Activated T-helper 1 cell treated with anti-CD3 and anti-CD28 coated beads, Interleukin-12 subunit alpha, Interleukin-12 subunit beta, Interleukin-2, Interleukin-4 antibody, amounts not matched to agents 30 ng/mL and 10 ng/mL and 1 ng/mL, durations not matched to agents 14 hours and 24 hours and 36 hours (primary cell): ENCODE results near the gene PLXDC2. TPM values are rescaled to one million over a fixed set of nuclear protein-coding genes. Genes with fewer than 3 reads are reported as not detected.

Experiments used
- DNase-seq: peaks from one replicate; pipeline ENCODE4 v3.0.0; 2021; ENCODE audit warnings: low spot score
- H3K27ac Mint-ChIP-seq: one replicate; pipeline ENCODE4 v1.8.0; 2021; ENCODE audit warnings: mild to moderate bottlenecking, mixed read lengths
- H3K27me3 Mint-ChIP-seq: one replicate; pipeline ENCODE4 v1.8.0; 2022; ENCODE audit warnings: mild to moderate bottlenecking, moderate library complexity, mixed read lengths; ENCODE audit not compliant: insufficient read depth
- H3K36me3 Mint-ChIP-seq: one replicate; pipeline ENCODE4 v1.8.0; 2021; ENCODE audit warnings: low read depth, mixed read lengths
- H3K4me1 Mint-ChIP-seq: one replicate; pipeline ENCODE4 v1.8.0; 2021; ENCODE audit warnings: low read depth, mixed read lengths
- H3K4me3 Mint-ChIP-seq: one replicate; pipeline ENCODE4 v1.8.0; 2021; ENCODE audit warnings: mild to moderate bottlenecking, moderate library complexity, mixed read lengths
- H3K9me3 Mint-ChIP-seq: one replicate; pipeline ENCODE4 v1.8.0; 2021; ENCODE audit warnings: mixed read lengths
- intact Hi-C: fragments of 100-400 bp; cut with micrococcal nuclease; formaldehyde crosslinking; loops from one replicate; pipeline ENCODE4 v1.15.1; 2024
- total RNA-seq: library from RNA; stranded (reverse); gene quantifications from 2 replicates; pipeline ENCODE4 v1.2.3, GENCODE V29; 2022

Gene PLXDC2
- total RNA-seq, 1 donor from 2014 or later, result not detected

DNA sequence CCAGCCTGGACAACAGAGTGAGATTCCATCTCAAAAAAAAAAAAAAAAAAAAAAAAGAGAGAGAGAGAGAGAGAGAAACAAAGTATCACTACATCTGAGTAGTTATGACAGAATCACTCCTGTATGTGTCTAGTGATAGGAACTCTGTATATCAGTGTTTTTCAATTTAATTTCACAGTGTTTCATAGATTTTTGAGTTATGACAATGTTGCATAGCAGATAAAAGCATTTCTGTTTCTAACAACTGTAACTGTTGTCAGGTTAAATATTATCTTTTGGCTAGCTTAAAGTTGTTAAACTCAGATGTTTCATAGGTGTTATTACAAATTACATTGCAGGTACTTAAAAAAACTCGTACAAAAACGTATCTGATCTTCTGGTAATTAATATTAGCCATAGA is 60.3 kb downstream of the PLXDC2 start:
- H3K36me3 Mint-ChIP-seq, result no peaks in the 10 kb centered on the region
- no peaks in the 10 kb centered on the region for H3K27me3 Mint-ChIP-seq
- no peak overlapping the region for H3K27ac Mint-ChIP-seq
- no peaks in the 10 kb centered on the region for H3K4me1 Mint-ChIP-seq
- intact Hi-C loops, result no loop called here
- H3K9me3 Mint-ChIP-seq, result peaks cover 5% of the 10 kb centered on the region
- no peak for DNase-seq
- H3K4me3 Mint-ChIP-seq, result no peak overlapping the region

DNA sequence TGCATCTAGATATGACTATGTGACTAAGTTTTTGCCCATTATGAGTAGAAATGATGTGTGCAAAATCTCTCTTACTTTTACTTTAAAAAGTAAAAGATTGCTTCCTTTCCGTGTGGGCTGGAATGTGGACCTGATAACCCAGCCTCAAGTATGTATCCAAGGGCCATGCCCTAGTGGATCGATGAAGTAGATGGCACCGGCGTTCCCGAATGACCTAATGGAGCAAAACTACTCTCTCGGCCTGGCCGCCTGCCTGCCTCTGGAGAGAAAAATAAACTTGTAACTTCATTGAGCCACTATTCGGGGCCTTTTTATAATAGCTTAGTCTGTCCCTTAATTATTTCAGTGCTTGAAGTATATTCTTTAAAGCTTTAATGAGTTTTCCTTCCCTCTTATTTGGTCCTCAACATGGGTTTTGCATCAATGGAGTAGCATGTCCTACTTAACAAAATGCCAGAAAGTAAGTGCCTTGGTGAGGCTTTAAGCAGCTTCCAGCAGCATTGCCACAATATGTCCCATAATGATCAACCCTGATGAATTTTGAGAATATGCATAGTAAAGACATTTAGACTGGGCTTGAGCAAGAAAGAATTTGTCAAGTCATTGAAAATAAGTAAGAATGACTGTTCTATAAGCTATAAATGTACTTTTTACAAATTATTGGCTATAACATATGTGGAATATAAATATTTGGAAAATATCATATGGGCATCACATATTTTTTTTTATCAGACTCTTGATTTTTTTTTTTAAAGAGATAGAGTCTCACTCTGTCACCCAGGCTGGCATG is 61.4 kb downstream of the PLXDC2 start:
- Mint-ChIP-seq H3K9me3 (peaks cover 7% of the 10 kb centered on the region), H3K27ac (no peak overlapping the region), H3K27me3 (no peaks in the 10 kb centered on the region), H3K36me3 (no peaks in the 10 kb centered on the region), H3K4me3 (no peak overlapping the region), H3K4me1 (no peaks in the 10 kb centered on the region)
- no peak for DNase-seq
- intact Hi-C loops, result no loop called here

- Mint-ChIP-seq H3K27ac (no peak overlapping the region), H3K36me3 (no peaks in the 10 kb centered on the region), H3K4me3 (no peak overlapping the region), H3K9me3 (peaks cover 4% of the 10 kb centered on the region), H3K27me3 (no peaks in the 10 kb centered on the region), H3K4me1 (no peaks in the 10 kb centered on the region)
- no peak for DNase-seq
- intact Hi-C loops, result no loop called here
Measured at GRCh38 chr10:19882621-19883020, 66.4 kb downstream of the PLXDC2 start.

DNA sequence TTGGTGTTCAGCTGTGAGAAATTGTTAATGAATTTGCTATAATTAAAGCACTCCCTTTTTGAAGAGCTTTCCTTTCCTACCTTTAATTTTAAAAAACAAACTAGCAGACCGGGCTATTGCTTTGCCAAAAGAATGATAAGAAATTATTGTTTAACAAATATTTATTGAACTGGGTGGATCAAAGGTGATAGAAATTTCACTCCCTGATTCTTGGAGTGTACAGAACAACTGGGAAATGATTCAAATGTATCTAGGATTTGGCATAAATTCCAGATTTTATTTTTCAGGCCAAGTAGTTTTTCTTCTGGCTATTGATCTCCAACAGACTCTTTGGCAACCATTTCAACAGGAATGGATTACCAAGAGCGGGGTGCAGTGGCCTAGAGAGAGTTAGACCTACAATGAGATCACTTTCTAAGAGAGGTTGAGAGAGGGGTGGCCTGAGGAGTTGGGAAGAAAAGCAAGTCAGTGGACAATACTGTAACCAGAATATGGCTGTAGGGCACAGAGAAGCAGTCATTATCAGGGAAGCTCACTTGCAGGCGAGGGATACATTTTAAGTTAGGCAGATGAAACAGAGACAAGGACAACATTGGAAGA is 71.9 kb downstream of the PLXDC2 start:
- DNase-seq, result no peak
- H3K4me3 Mint-ChIP-seq, result no peak overlapping the region
- H3K27ac Mint-ChIP-seq, result no peak overlapping the region
- H3K27me3 Mint-ChIP-seq, result no peaks in the 10 kb centered on the region
- no peaks in the 10 kb centered on the region for H3K9me3 Mint-ChIP-seq
- H3K36me3 Mint-ChIP-seq, result no peaks in the 10 kb centered on the region
- H3K4me1 Mint-ChIP-seq, result no peaks in the 10 kb centered on the region
- intact Hi-C loops, result no loop called here

- no peak for DNase-seq
- Mint-ChIP-seq H3K9me3 (no peaks in the 10 kb centered on the region), H3K4me1 (no peaks in the 10 kb centered on the region), H3K4me3 (no peak overlapping the region), H3K27ac (no peak overlapping the region), H3K27me3 (no peaks in the 10 kb centered on the region), H3K36me3 (no peaks in the 10 kb centered on the region)
- intact Hi-C loops, result no loop called here
Measured at GRCh38 chr10:19889256-19889655, 73.0 kb downstream of the PLXDC2 start.

- Mint-ChIP-seq H3K9me3 (peaks cover 9% of the 10 kb centered on the region), H3K4me3 (no peak overlapping the region), H3K27ac (no peak overlapping the region), H3K27me3 (no peaks in the 10 kb centered on the region), H3K36me3 (no peaks in the 10 kb centered on the region), H3K4me1 (no peaks in the 10 kb centered on the region)
- DNase-seq, result no peak
- intact Hi-C loops, result no loop called here
Measured at GRCh38 chr10:19891429-19891828, 75.2 kb downstream of the PLXDC2 start.

- Mint-ChIP-seq H3K4me3 (no peak overlapping the region), H3K27me3 (no peaks in the 10 kb centered on the region), H3K36me3 (no peaks in the 10 kb centered on the region), H3K27ac (no peak overlapping the region), H3K4me1 (no peaks in the 10 kb centered on the region), H3K9me3 (peaks cover 9% of the 10 kb centered on the region)
- intact Hi-C loops, result no loop called here
- no peak for DNase-seq
Measured at GRCh38 chr10:19892270-19892669, 76.0 kb downstream of the PLXDC2 start.

GRCh38 chr10:19892677-19893076 is 76.4 kb downstream of the PLXDC2 start:
- Mint-ChIP-seq H3K36me3 (no peaks in the 10 kb centered on the region), H3K4me3 (no peak overlapping the region), H3K4me1 (no peaks in the 10 kb centered on the region), H3K27ac (no peak overlapping the region), H3K27me3 (no peaks in the 10 kb centered on the region), H3K9me3 (peaks cover 9% of the 10 kb centered on the region)
- no peak for DNase-seq
- intact Hi-C loops, result no loop called here

GRCh38 chr10:19895500-19895899 is 79.3 kb downstream of the PLXDC2 start:
- H3K27me3 Mint-ChIP-seq, result no peaks in the 10 kb centered on the region
- no peak overlapping the region for H3K4me3 Mint-ChIP-seq
- H3K27ac Mint-ChIP-seq, result no peak overlapping the region
- intact Hi-C loops, result no loop called here
- DNase-seq, result no peak
- H3K4me1 Mint-ChIP-seq, result no peaks in the 10 kb centered on the region
- H3K36me3 Mint-ChIP-seq, result no peaks in the 10 kb centered on the region
- H3K9me3 Mint-ChIP-seq, result peaks cover 13% of the 10 kb centered on the region

DNA sequence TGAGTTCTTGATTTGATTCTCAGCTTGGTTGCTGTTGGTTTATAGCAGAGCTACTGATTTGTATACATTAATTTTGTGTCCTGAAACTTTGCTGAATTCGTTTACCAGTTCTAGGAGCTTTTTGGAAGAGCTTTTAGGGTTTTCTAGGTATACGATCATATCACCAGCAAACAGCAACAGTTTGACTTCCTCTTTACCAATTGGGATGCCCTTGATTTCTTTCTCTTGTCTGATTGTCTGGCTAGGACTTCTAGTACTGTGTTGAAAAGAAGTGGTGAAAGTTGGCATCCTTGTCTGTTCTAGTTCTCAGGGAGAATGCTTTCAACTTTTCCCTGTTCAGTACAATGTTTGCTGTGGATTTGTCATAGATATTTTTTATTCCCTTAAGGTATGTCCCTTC is 86.2 kb downstream of the PLXDC2 start:
- Mint-ChIP-seq H3K4me3 (no peak overlapping the region), H3K9me3 (peaks cover 16% of the 10 kb centered on the region), H3K4me1 (no peaks in the 10 kb centered on the region), H3K36me3 (no peaks in the 10 kb centered on the region), H3K27me3 (no peaks in the 10 kb centered on the region), H3K27ac (no peak overlapping the region)
- no peak for DNase-seq
- intact Hi-C loops, result no loop called here

- no peak for DNase-seq
- Mint-ChIP-seq H3K27ac (no peak overlapping the region), H3K27me3 (no peaks in the 10 kb centered on the region), H3K4me1 (no peaks in the 10 kb centered on the region), H3K36me3 (no peaks in the 10 kb centered on the region), H3K4me3 (no peak overlapping the region), H3K9me3 (peaks cover 16% of the 10 kb centered on the region)
- intact Hi-C loops, result no loop called here
Measured at GRCh38 chr10:19904202-19904661, 88.0 kb downstream of the PLXDC2 start.

DNA sequence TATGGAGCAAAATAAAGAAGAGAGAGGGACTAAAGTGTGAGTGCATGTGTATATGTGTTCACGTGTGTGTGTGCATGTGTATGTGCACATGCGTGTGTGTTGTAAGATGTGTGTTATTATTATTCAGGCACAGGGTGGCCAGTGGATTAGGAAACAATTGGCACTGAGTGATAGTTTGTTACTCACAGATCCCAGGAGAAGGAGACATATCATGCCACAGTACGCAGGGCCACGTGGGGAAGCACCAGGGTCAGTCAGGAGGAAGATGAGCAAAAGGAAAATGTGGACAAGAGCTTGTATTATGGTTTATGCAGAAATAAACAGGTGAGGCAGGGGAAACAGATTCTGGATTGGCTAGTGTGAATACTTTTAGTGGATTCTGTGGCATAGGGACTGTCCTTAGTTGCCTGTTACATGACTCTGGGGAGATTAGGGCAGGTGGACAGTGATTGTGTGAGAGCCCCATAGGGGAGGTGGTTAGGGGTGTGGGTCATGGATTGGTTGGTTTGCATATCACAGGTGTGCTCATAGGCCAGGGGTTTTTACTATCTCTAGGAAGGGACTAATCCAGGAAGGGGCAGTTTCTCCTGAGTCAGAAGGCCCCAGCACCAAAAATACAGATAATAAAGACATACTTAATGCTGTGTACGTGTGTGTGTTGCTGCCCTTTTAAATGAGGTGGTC is 90.0 kb downstream of the PLXDC2 start:
- DNase-seq, result no peak
- intact Hi-C loops, result no loop called here
- no peak overlapping the region for H3K4me3 Mint-ChIP-seq
- peaks cover 12% of the 10 kb centered on the region for H3K9me3 Mint-ChIP-seq
- H3K27ac Mint-ChIP-seq, result no peak overlapping the region
- H3K27me3 Mint-ChIP-seq, result no peaks in the 10 kb centered on the region
- H3K36me3 Mint-ChIP-seq, result no peaks in the 10 kb centered on the region
- H3K4me1 Mint-ChIP-seq, result no peaks in the 10 kb centered on the region

- Mint-ChIP-seq H3K4me3 (no peak overlapping the region), H3K4me1 (no peaks in the 10 kb centered on the region), H3K9me3 (no peaks in the 10 kb centered on the region), H3K27ac (no peak overlapping the region), H3K36me3 (no peaks in the 10 kb centered on the region), H3K27me3 (no peaks in the 10 kb centered on the region)
- intact Hi-C loops, result no loop called here
- no peak for DNase-seq
Measured at GRCh38 chr10:19908991-19909696, 92.9 kb downstream of the PLXDC2 start.
